Measurements from ENCODE around the gene AFF1.
A peak's percentile ranks its signal among the peaks of the same experiment; 100 is the strongest.

Gene AFF1

GRCh38 chr4:86934771-86935565 lies at the start of gene AFF1:
TSS of gene AFF1 (plus strand) at chr4:86935011. CDS start at chr4:86948534, 13,523 bp downstream.
- peak; percentile 80 to 82 for DNase-seq (ENCODE audit: low read depth in 2 of 2)

- no peak for DNase-seq (ENCODE audit: low read depth in 2 of 2)
These were observed 44.0 kb upstream of the AFF1 start for GRCh38 chr4:86890790-86891189.

GRCh38 chr4:86891762-86892635 lies 42.8 kb upstream of the AFF1 start, which contains the start of gene C4orf36:
TSS of gene C4orf36 (minus strand) at chr4:86892422. CDS start at chr4:86891520, 902 bp downstream.
- peak; percentile 11 to 32 for DNase-seq (ENCODE audit: low read depth in 2 of 2)

GRCh38 chr4:86892636-86892960 lies 42.2 kb upstream of the AFF1 start:
- no peak for DNase-seq (ENCODE audit: low read depth in 2 of 2)

- no peak for DNase-seq (ENCODE audit: low read depth in 2 of 2)
These were observed 41.7 kb upstream of the AFF1 start for GRCh38 chr4:86893136-86893535.

GRCh38 chr4:86894455-86894854 lies 40.4 kb upstream of the AFF1 start:
- DNase-seq (ENCODE audit: low read depth in 2 of 2): no peak

- DNase-seq (ENCODE audit: low read depth in 2 of 2): no peak
These were observed 38.9 kb upstream of the AFF1 start for GRCh38 chr4:86895692-86896488.

- no peak for DNase-seq (ENCODE audit: low read depth in 2 of 2)
These were observed 38.2 kb upstream of the AFF1 start for GRCh38 chr4:86896596-86896995.

GRCh38 chr4:86898562-86898961 lies 36.2 kb upstream of the AFF1 start:
- no peak for DNase-seq (ENCODE audit: low read depth in 2 of 2)

- DNase-seq (ENCODE audit: low read depth in 2 of 2): no peak
These were observed 32.9 kb upstream of the AFF1 start for GRCh38 chr4:86901864-86902263.

- no peak for DNase-seq (ENCODE audit: low read depth in 2 of 2)
These were observed 26.6 kb upstream of the AFF1 start for GRCh38 chr4:86908251-86908657.

GRCh38 chr4:86909546-86910295 lies 25.1 kb upstream of the AFF1 start:
- DNase-seq (ENCODE audit: low read depth in 2 of 2): no peak

GRCh38 chr4:86910369-86910768 lies 24.4 kb upstream of the AFF1 start:
- DNase-seq (ENCODE audit: low read depth in 2 of 2): no peak

GRCh38 chr4:86910820-86911684 lies 23.8 kb upstream of the AFF1 start:
- DNase-seq (ENCODE audit: low read depth in 2 of 2): no peak

- no peak for DNase-seq (ENCODE audit: low read depth in 2 of 2)
These were observed 18.4 kb upstream of the AFF1 start for GRCh38 chr4:86916392-86916791.

- DNase-seq (ENCODE audit: low read depth in 2 of 2): no peak
These were observed 17.4 kb upstream of the AFF1 start for GRCh38 chr4:86917212-86918039.

GRCh38 chr4:86918539-86919072 lies 16.2 kb upstream of the AFF1 start:
- no peak for DNase-seq (ENCODE audit: low read depth in 2 of 2)

GRCh38 chr4:86919561-86920223 lies 15.1 kb upstream of the AFF1 start:
- DNase-seq (ENCODE audit: low read depth in 2 of 2): no peak
